WTC11 (cell line): Measurements from ENCODE around the gene SLC25A25.

ENCODE experiments used
- ETV6 ChIP-seq: sonication (generic); formaldehyde crosslinking; IDR thresholded peaks from 2 replicates; pipeline ENCODE4 v1.8.1; 2022; ENCODE audit warnings: mild to moderate bottlenecking, missing genetic modification reagents
- FOXJ3 ChIP-seq: sonication (generic); formaldehyde crosslinking; IDR thresholded peaks from 2 replicates; pipeline ENCODE4 v1.9.0; 2021; ENCODE audit warnings: missing genetic modification reagents, mild to moderate bottlenecking, borderline replicate concordance
- NFYB ChIP-seq: sonication (generic); formaldehyde crosslinking; conservative IDR thresholded peaks from 2 replicates; pipeline ENCODE4 v1.8.0; 2022; ENCODE audit warnings: low read depth, missing genetic modification reagents
- SP1 ChIP-seq: sonication (generic); formaldehyde crosslinking; conservative IDR thresholded peaks from 2 replicates; pipeline ENCODE4 v1.8.1; 2022; ENCODE audit warnings: missing genetic modification reagents
- TF ChIP-seq, protein P1 (sequence below): sonication (generic); formaldehyde crosslinking; IDR thresholded peaks from 2 replicates; pipeline ENCODE4 v1.8.0; 2023; ENCODE audit warnings: mild to moderate bottlenecking, missing genetic modification reagents
- TF ChIP-seq, protein P2 (sequence below): fragments of 250-450 bp; sonication (Bioruptor Pico); conservative IDR thresholded peaks from 2 replicates; pipeline ENCODE4 v1.9.0; 2021; ENCODE audit warnings: mild to moderate bottlenecking
- TF ChIP-seq, protein P3 (sequence below): fragments of 200-600 bp; IDR thresholded peaks from 2 replicates; pipeline ENCODE4 v1.8.0; 2022; ENCODE audit warnings: antibody characterized with exemption
- TF ChIP-seq, protein P4 (sequence below): sonication (generic); formaldehyde crosslinking; IDR thresholded peaks from 2 replicates; pipeline ENCODE4 v1.8.1; 2023; ENCODE audit warnings: mild to moderate bottlenecking, missing genetic modification reagents, moderate library complexity
- TF ChIP-seq, protein P5 (sequence below): sonication (generic); formaldehyde crosslinking; IDR thresholded peaks from 2 replicates; pipeline ENCODE4 v1.8.1; 2022; ENCODE audit warnings: low read depth, missing genetic modification reagents, borderline replicate concordance
- TF ChIP-seq, protein P6 (sequence below): sonication (generic); formaldehyde crosslinking; IDR thresholded peaks from 2 replicates; pipeline ENCODE4 v1.8.0; 2022; ENCODE audit warnings: mild to moderate bottlenecking, missing genetic modification reagents

DNA sequence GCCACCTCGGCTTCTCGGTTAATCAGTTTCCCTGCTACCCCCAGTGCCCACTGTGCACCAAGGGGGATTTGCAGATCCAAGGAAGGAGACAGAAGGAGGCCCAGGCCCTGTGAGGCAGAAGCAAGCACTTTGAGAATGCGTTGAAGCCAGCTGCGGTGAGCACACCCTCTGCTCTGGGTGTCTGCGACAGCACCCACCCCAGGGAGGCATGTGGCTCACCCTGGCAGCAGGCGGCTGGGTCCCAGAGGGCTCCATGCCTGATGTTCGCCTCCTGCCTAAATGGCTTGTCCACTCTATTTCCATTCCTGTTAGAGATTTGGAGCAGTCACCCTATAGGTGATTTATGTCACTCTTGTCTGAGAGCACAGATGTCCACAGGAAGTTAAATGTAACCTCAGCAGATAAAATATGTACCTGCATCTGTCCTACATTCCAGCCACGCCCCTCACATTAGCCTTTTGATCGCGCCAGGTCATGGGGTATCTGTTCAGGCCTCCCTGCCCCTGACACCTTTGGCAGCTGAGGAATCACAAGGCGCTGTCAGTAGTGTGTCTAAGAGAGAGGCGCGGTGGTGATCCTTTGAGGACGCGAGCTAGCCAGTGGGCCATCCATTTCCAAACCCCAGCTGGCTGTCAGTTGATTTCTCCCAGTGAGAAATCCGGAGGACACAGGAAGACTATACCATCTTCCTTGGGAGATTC lies 31.3 kb downstream of the SLC25A25 start:
- TF ChIP-seq, protein P1, sequence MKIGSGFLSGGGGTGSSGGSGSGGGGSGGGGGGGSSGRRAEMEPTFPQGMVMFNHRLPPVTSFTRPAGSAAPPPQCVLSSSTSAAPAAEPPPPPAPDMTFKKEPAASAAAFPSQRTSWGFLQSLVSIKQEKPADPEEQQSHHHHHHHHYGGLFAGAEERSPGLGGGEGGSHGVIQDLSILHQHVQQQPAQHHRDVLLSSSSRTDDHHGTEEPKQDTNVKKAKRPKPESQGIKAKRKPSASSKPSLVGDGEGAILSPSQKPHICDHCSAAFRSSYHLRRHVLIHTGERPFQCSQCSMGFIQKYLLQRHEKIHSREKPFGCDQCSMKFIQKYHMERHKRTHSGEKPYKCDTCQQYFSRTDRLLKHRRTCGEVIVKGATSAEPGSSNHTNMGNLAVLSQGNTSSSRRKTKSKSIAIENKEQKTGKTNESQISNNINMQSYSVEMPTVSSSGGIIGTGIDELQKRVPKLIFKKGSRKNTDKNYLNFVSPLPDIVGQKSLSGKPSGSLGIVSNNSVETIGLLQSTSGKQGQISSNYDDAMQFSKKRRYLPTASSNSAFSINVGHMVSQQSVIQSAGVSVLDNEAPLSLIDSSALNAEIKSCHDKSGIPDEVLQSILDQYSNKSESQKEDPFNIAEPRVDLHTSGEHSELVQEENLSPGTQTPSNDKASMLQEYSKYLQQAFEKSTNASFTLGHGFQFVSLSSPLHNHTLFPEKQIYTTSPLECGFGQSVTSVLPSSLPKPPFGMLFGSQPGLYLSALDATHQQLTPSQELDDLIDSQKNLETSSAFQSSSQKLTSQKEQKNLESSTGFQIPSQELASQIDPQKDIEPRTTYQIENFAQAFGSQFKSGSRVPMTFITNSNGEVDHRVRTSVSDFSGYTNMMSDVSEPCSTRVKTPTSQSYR (CRISPR knock-in tag): no peak
- TF ChIP-seq, protein P2, sequence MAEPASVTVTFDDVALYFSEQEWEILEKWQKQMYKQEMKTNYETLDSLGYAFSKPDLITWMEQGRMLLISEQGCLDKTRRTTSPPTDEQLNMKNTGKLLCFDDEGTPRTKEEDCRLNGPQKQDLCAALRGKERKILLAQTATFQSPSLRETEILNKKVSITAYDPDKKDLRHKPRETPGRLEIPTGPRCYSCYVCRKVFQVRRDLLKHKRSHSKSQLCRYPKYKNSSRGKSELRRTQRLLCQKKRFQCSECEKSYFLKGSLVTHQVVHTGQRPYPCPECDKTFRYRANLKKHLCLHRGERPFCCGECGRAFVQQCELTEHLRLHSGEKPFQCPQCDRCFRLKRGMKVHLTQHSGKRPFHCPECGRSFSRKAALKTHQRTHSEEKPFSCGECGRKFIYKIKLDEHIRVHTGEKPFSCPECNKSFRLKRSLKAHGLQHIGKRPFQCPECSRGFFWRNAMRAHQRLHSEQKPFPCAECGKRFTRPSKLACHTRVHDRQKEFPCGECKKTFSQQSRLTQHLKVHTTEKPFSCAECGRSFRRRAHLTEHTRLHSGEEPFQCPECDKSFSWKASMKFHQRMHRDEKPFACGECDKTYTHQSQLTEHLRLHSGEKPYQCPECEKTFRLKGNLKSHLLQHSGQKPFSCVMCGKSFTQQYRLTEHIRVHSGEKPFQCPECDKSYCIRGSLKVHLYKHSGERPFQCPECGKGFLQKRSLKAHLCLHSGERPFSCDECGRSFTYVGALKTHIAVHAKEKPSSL (CRISPR knock-in tag): no peak
- TF ChIP-seq FOXJ3 (CRISPR knock-in tag): no peak
- TF ChIP-seq, protein P3, sequence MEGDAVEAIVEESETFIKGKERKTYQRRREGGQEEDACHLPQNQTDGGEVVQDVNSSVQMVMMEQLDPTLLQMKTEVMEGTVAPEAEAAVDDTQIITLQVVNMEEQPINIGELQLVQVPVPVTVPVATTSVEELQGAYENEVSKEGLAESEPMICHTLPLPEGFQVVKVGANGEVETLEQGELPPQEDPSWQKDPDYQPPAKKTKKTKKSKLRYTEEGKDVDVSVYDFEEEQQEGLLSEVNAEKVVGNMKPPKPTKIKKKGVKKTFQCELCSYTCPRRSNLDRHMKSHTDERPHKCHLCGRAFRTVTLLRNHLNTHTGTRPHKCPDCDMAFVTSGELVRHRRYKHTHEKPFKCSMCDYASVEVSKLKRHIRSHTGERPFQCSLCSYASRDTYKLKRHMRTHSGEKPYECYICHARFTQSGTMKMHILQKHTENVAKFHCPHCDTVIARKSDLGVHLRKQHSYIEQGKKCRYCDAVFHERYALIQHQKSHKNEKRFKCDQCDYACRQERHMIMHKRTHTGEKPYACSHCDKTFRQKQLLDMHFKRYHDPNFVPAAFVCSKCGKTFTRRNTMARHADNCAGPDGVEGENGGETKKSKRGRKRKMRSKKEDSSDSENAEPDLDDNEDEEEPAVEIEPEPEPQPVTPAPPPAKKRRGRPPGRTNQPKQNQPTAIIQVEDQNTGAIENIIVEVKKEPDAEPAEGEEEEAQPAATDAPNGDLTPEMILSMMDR: no peak
- no peak for TF ChIP-seq NFYB (CRISPR knock-in tag)
- TF ChIP-seq, protein P4, sequence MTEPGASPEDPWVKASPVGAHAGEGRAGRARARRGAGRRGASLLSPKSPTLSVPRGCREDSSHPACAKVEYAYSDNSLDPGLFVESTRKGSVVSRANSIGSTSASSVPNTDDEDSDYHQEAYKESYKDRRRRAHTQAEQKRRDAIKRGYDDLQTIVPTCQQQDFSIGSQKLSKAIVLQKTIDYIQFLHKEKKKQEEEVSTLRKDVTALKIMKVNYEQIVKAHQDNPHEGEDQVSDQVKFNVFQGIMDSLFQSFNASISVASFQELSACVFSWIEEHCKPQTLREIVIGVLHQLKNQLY (CRISPR knock-in tag): no peak
- TF ChIP-seq, protein P5, sequence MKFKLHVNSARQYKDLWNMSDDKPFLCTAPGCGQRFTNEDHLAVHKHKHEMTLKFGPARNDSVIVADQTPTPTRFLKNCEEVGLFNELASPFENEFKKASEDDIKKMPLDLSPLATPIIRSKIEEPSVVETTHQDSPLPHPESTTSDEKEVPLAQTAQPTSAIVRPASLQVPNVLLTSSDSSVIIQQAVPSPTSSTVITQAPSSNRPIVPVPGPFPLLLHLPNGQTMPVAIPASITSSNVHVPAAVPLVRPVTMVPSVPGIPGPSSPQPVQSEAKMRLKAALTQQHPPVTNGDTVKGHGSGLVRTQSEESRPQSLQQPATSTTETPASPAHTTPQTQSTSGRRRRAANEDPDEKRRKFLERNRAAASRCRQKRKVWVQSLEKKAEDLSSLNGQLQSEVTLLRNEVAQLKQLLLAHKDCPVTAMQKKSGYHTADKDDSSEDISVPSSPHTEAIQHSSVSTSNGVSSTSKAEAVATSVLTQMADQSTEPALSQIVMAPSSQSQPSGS (CRISPR knock-in tag): no peak
- TF ChIP-seq SP1: no peak
- no peak for TF ChIP-seq ETV6 (CRISPR knock-in tag)
- TF ChIP-seq, protein P6, sequence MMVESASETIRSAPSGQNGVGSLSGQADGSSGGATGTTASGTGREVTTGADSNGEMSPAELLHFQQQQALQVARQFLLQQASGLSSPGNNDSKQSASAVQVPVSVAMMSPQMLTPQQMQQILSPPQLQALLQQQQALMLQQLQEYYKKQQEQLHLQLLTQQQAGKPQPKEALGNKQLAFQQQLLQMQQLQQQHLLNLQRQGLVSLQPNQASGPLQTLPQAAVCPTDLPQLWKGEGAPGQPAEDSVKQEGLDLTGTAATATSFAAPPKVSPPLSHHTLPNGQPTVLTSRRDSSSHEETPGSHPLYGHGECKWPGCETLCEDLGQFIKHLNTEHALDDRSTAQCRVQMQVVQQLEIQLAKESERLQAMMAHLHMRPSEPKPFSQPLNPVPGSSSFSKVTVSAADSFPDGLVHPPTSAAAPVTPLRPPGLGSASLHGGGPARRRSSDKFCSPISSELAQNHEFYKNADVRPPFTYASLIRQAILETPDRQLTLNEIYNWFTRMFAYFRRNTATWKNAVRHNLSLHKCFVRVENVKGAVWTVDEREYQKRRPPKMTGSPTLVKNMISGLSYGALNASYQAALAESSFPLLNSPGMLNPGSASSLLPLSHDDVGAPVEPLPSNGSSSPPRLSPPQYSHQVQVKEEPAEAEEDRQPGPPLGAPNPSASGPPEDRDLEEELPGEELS: no peak
